Stimulated activated CD8-positive, alpha-beta memory T cell treated with anti-CD3 and anti-CD28 coated beads, Interleukin-7, amount 100 ng/mL, for 48 hours (primary cell): ENCODE measurements around the gene MAPK8IP3.
A peak's percentile ranks its signal among the peaks of the same experiment; 100 is the strongest.

ENCODE experiments used
- DNase-seq, 2 donors: peaks; one replicate each; pipeline ENCODE4 v3.0.0-alpha.2; 2020; ENCODE audit warnings: low read depth in 1 of 2; ENCODE audit errors: extremely low read depth in 1 of 2

MAPK8IP3 gene

DNA sequence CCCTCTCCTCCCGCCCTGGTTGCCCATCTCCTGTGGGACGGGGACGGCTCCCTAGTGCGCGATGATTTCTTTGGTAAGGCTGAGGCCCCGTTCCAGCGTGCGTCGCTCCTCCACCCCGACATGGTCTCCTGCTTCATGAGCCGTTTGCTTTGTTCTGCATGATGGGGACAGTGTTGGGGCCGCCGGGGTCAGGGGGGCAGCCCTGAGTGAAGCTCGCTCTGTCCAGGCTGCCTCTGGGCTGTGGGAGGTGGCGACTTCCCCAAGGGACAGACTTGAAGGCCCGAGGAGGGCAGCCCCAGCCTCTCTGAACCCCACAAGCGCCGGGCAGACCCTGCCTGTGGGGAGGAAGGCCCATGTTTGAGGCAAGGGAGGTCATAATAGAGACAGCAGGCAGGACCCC, 52.9 kb downstream of the MAPK8IP3 start:
- DNase-seq: no peak

DNA sequence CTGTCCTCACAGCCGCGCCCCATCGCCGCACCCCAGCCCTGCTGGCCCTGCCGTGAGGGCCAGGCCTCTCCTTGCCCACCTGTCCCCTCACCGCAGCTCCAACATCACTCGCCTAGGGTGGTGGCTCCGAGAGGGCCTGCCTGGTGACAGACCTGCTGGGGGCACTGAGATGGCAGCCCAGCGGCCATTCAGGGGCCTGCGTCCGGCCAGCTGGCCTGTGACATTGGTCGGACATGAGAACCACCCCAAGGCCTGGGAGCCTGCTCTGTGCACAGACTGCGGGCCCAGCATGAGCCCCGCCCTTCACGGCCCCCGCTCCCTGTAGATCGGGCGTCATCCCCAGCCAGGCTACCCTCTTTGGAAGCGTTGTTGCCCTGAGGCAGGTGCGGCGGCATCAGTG, 53.5 kb downstream of the MAPK8IP3 start:
- DNase-seq: no peak

DNA sequence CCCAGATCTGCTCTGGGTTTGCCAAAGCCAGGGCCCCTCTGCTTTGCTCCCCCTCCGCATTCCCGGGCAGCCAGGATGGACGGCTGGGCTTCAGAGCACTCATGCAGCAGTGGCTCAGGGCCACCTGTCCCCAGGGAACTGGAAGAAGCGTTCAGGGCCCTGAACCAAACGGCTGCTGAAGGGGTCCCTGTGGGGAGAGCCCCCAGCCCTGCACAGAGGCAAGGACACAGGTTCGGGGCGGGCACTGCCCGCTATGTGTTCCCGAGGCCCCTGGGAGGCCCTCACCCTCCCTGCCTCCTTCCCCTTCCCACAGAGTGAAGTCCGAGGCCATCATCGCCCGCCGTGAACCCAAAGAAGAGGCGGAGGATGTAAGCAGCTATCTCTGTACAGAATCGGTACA, 54.9 kb downstream of the MAPK8IP3 start:
- DNase-seq: no peak

- no peak for DNase-seq
Observed at GRCh38 chr16:1761751-1762150, 55.8 kb downstream of the MAPK8IP3 start.

DNA sequence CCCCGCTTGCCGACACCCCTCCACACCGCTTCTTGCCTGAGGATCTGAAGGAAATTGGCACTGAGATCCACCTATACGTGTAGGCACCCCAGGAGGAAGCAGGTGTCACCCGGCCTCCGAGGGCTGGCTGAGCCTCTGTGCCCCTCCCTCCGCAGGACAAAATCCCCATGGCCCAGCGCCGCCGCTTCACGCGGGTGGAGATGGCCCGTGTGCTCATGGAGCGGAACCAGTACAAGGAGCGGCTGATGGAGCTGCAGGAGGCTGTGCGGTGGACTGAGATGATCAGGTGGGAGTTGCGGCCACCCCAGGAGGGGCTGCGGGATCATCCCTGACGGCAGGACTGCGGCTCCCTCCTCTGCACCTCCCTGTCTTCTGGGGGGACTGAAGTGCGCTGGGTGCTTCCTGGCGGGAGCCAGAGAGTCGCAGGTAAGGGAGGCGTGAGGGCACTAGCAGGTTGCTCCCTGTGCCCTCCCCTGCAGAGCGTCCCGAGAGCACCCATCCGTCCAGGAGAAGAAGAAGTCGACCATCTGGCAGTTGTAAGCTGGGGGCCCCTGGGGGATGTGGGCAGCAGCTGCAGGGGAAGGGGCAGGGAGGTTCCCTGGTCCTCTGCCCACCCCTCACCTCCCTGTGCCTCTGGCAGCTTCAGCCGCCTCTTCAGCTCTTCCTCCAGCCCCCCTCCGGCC, 56.3 kb downstream of the MAPK8IP3 start:
- no peak for DNase-seq

DNA sequence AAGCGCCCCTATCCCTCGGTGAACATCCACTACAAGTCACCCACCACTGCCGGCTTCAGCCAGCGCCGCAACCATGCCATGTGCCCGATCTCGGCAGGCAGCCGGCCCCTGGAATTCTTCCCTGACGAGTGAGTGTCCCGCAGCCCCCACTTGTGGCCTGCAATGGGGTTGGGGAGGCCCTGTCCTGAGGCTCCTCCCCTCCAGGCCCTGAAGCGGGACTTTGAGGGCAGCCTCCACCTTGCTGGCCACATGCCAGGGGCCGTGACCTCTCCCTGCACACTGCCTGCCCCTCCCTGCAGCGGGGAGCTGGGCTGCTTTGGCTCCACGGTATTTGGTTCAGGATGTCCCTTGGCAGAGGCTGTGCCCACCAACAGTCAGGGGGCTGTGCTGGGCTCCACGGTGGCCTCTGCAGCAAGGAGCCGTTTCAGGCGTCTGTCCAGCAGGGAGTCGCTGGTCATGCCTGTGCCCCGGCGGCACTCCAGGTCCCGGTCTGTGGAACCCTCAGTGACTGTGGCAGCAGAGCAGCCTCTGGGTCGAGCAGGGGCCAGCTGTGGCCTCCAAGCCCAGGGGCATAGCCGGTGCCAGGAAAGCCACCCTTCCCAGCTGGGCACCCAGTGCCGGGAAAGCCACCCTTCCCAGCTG, 57.0 kb downstream of the MAPK8IP3 start:
- no peak for DNase-seq

DNA sequence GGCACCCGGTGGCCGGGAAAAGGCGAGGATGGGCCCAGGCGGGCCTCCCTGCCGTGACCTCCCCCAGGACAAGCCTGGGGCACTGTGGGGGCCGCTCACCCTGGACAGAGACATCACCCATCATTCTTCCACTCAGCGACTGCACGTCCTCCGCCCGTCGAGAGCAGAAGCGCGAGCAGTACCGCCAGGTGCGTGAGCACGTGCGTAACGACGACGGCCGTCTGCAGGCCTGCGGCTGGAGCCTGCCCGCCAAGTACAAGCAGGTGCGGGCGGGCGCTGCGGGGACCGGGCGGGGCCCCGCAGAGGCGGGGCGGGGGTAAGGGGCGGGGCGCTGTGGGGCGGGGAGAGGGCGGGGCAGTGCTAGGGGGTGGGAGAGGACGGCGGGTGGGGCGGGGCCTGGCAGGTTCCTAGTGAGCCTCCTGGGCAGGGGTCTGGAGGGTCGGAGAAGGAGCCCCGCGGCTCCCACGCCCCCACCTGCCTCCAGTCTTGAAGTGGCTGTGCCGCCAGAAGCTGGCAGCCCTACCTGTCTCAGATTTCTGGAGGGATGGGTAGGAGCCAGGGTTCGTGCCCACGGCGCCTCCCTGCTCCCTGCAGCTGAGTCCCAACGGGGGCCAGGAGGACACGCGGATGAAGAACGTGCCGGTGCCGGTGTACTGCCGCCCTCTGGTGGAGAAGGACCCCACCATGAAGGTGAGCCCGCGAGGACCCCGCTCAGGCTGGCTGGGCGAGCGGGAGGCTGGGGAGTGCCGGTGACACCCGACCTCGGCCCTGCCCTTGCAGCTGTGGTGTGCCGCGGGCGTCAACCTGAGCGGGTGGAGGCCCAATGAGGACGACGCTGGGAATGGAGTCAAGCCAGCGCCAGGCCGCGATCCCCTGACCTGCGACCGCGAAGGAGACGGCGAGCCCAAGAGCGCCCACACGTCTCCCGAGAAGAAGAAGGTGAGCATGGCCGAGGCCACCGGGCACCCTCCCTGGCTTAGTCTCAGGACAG, 57.8 kb downstream of the MAPK8IP3 start:
- no peak for DNase-seq

DNA sequence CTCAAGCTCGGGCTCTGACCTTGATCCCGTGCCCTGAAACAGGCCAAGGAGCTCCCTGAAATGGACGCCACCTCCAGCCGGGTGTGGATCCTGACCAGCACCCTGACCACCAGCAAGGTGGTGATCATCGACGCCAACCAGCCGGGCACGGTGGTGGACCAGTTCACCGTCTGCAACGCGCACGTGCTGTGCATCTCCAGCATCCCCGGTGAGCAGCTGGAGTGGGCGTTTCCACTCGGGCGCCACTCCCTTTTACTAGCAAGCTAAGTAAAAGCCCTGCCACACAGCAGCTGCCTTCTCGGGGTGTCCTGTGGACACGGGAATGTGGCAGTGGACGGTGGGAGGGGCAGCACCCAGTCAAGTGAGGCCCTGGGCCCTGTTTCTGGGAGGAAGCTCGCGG, 59.0 kb downstream of the MAPK8IP3 start:
- no peak for DNase-seq

- no peak for DNase-seq
Observed at GRCh38 chr16:1765826-1766225, 59.8 kb downstream of the MAPK8IP3 start.

DNA sequence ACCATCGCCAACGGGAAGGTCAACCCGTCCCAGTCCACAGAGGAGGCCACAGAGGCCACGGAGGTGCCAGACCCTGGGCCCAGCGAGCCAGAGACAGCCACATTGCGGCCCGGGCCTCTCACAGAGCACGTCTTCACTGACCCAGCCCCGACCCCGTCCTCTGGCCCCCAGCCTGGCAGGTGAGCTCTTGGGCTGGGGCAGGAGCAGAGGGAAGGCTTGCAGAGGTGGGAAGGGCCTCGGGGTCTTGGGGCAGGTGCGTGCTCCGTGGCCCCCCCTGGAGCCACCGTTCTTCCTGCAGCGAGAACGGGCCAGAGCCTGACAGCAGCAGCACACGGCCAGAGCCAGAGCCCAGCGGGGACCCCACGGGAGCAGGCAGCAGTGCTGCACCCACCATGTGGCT, 60.2 kb downstream of the MAPK8IP3 start:
- DNase-seq: no peak

- no peak for DNase-seq
Observed at GRCh38 chr16:1766701-1767100, 60.7 kb downstream of the MAPK8IP3 start.

- no peak for DNase-seq
Observed at GRCh38 chr16:1767116-1767994, 61.4 kb downstream of the MAPK8IP3 start.

GRCh38 chr16:1768061-1768766, 62.2 kb downstream of the MAPK8IP3 start:
- no peak for DNase-seq

DNA sequence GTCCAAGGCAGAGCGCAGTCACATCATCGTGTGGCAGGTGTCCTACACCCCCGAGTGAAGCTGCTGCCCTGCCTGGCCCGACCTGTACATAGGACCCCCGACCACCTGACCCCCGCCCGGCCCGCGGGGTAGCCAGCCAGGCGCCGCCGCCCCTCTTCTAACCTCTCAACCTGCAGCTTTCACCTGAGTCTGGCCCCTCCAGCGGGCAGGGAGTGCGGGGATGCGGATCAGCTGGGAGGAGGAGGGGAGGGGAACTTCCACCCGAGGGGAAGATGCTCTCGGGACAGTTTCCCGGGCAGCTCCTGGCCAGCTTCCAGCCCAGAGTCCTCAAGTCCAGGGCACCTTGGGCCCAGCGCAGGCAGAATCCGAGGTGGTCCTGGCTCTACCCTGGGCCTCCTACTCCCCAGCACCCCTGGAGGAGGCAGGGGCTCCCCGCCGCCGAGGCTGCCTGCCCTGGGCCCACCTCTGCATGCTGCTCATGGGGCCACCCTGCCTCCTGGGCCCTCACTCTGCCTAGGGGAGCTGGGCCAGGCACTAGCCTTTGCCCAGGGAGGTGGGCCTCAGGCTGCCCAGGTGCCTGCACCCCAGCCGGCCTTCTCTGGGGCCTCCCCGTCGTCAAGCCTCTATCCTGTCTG, 62.9 kb downstream of the MAPK8IP3 start:
- DNase-seq: no peak

- DNase-seq: no peak
Observed at GRCh38 chr16:1769402-1770300, 63.7 kb downstream of the MAPK8IP3 start.

DNA sequence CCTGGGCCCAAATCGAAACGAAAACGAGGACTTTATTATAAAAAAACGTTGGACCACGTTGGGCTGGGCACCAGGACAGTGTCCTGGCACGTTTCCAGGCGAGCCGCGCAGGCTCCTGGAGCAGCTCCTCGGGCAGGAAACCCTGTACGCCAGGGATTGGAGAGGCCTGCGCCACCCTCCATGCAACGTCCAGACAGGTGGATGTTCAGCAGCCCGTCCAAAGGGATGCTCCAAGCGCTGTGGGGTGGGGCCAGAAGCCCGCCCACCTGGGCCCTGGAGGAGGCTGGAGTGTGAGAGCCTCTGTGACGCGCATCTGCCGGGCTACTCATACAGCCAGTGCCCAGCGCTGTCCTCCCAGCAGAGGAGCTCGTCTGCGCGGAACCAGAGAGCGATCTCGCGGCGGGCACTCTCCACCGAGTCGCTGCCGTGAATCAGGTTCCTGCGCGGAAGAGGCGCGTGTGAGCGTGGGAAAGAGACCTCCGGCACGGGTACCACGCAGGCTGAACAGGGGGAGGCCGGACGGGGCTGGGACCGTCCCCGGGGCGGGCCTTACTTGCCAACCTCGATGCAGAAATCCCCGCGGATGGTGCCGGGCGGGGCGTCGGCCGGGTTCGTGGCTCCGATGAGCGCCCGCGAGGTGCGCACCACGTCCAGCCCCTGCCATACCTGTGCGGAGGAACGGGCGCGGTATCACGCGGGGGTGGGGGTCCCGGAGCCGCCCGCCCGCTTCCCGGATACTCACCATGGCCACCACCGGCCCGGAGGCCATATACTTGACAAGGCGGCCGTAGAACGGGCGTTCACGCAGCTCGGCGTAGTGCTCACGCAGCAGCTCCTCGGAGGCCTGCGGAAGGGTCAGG, 64.6 kb downstream of the MAPK8IP3 start:
- no peak for DNase-seq

DNA sequence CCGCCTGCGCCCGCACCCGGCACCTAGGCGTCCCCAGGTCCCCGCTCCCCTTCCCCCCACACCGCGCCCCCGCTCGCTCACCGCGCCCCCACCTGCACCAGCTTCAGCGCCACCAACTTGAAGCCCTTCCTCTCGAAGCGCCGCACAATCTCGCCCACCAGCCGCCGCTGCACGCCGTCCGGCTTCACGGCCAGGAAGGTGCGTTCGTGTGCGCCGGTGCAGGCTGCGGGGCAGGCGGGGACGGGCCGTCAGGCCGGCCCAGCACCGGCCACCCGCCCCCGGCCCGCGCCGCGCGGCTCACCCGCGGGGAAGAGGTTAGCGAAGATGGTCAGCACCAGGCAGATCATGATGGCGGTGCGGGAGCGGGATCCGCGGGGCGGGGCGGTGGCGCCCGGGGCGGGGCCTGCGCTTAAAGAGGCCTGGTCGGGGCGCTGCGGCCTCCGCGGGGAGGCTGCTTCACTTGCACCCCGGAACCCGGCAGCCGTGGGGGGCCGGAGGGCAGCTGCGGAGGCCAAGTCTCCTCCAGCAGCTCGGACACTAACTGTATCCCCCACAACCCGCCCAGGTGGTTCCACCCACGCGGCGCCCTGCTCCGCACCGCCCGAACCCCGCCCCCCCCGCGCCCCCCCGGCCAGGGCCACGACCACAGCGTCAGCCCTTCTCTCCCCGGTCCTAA, 65.3 kb downstream of the MAPK8IP3 start, which contains the start of gene NME3:
Gene NME3, minus strand, starts transcription at position 356 of the 676 bp plus-strand sequence. Its CDS starts 9 bp downstream, at position 347.
- DNase-seq: peak; percentile 59 to 61
